ENCODE measurements around the gene ALDH1B1.

ALDH1B1 gene

DNA sequence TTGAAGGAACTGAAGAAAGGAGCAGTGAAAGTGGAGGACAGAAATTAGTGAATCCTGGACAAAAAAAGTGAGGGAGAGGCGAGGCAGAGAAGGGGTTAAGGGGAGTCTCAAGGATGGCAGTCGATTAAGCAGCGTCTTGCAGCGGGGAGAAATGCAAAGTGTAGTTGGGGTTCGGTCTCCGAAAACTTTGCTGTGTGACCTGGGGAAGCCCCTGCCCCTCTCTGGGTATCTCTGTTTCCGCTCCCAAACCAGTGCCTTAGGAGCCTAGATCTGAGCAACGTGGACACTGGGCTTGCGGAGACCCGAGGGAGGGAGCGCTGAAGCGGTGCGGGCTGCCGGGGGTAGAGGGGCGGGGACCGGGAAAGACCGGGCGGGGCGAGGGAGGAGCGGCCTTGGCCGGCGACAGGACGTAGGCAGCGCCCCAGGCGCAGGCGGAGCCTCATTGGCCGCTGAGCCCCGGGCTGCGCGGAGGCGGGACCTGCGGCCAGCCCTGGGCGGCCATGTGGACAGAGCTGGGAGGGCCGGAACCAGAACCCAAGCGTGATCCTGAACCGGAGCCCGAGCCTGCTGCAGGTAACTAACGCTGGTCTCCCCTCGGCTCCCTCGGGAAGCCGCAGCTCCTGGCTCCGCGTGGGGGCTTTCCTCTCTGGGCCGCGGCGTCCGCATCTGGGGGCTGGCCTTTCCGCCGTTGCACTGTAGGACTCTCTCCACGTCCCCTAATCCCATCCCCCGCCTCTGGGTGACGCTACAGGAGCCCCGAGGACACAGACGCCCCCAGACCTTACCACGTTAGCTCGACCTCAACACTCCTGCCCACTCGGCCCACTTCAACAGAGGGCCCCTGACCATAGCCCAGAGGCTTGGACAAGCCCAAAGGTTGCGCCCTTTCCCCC is at the start of gene ALDH1B1:
Gene ALDH1B1, plus strand, starts transcription at position 468 of the 893 bp plus-strand sequence. CDS start 3,047 bp downstream, outside the sequence.
- DNase-seq, result peak; percentile 31 to 88 (median 78)
- intact Hi-C loops (cut with DNase I), result no loop called here

DNA sequence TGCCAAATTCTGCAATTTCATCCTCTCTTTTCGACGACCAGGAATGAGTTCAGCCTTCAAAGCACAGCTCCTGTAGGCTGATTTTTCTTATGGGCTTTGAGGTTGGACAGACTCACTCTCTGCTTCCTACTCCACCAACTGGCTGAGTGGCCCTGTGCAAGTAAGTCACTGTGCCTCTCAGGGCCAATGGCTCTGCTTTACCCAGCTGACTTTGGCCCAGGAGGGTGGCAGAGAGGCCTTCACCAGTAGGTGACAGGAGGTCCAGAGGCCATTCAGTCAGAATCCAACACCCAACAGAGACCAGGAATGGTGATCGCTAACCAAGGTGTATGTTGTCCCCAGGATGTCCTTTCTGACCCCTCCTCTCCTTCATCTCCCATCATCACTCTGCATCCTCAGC is 49.5 kb upstream of the ALDH1B1 start:
- intact Hi-C loops (cut with DNase I), result no loop called here
- DNase-seq, result no peak

DNA sequence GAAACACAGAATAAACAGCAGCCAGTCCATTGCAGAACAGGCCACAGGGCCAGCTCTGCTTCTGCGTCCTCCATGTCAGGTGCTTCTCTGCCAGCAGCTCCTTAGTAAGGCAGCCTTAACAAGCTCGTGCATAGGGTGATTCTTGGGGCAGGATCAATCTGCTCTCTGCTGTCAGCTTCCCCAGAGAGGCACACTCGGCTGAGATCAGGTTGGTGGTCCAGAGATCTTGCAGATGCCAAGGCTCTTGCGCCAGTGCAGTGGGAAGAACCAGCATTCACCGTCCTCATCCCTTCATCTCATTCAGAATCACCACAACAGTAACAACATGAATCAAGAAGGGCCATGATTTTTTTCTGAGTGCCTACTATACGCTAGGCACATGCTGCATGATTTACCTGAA is 49.0 kb upstream of the ALDH1B1 start:
- no peak for DNase-seq
- intact Hi-C loops (cut with DNase I), result no loop called here

DNA sequence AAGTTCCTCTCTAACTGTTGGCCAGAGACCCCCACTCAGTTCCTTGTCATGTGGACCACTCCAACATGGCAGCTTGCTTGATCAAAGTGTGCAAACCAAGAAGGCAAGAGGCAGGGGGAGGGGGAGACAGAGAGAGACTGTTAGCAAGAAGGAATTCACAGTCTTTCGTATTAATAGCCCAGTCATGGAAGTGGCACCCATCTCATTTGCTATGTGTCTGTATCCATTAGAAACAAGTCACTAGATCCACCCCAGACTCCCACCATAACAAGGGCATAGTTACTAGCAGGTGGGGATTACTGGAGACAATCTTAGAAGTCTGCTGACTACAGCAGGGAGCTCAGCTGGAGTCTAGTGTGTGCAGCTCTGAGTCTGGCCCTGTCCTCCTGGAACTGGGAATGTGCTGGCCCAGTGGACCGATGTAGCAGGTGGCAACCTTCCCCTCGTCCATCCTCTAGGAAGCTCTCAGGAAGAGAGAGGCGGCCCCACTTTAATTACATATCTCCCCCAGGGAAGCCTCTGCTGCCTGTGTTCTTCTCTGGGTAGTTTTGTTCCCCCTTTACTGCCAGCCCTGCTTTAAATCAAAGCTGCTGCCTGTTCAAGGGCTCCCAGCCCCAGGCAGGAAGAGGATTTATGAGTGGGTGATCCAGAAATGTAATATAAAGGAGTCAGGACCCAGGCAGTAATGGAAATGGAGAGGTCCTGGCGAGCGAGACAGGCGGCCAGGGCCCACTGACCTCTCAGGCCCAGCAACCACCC is 47.8 kb upstream of the ALDH1B1 start:
- intact Hi-C loops (cut with DNase I), result no loop called here
- DNase-seq, result no peak

DNA sequence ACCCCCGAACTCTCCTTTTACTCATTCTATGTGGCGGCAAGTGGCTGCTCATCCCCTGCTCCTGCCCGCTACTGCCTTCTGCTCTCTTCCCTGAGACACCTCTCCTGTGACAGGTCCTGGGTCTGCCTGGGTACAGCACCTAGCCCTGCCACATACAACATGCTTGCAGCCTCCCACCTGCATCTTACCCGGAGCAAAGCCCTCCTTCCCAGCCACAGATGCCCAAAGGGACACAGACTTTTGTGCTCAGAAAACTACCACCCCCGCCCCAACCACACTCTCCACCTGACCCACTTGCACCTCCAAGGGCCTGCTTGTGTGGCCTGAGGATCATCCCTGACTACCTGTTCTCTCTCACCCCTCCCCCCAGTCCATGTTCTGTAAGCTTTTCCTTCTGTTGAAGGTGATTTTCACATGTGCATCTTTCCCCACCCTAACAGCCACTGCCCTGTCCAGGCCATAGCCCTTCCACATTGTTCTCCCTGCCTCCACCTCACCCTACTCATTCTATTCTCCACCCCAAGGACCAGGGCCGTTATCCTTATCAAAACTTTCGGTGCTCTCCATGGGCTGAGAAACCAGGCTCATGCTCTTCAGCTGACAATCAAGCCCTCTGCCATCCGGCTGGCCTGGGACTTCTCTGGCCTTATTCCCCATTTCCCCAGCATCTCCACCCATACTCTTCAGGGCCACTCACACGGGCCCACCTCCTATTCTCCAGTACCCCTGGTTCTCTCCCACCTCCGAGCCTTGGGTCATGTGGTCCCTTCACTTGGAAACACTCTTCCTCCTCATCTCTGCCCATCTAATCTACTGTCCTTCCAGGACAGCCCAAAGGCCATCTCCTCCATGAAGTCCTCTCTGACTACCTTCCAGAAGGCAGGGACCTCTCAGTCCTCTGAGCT is 46.4 kb upstream of the ALDH1B1 start:
- no peak for DNase-seq
- intact Hi-C loops (cut with DNase I), result no loop called here

DNA sequence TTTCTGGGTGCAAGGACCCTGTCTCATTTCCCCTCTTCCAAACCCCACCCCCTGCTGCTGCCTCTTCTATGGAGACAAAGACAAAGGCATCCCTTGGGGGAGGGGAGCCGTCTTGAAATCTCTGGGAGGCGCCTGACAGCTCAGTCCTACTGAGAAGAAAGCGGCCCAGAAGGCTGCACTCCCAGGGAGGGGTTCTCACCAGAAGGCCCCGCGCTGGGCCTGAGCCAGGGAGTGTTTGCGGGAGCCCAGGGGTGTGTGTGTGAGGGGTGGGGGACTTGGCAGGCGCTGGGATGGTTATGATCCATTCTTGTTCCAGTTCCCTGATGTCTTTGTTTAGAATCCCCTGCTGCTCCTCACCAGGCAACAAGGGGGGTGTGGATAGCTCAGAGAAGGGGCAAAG is 45.7 kb upstream of the ALDH1B1 start:
- no peak for DNase-seq
- intact Hi-C loops (cut with DNase I), result no loop called here

DNA sequence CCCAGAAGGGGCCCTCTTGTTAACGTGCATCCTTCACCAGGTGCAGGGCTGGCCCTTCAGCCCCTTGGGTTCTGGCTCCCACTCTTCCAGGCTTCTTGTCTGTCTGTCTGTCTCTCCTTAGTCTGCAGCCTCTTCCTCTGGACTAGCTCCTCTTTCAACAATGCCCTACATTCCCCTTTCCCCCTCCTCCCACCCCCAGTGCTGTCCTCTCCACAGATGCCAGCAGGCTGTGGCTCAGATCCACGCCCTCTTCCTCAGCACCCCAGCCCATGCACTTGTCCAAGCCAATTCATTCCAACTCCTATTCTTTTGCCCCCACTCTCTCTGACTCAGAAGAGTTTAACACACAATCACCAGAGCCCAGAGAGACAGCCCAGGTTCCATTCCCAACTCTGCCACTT is 45.2 kb upstream of the ALDH1B1 start:
- peak in 1 of 42 donors; percentile 14 for DNase-seq
- intact Hi-C loops (cut with DNase I), result no loop called here

DNA sequence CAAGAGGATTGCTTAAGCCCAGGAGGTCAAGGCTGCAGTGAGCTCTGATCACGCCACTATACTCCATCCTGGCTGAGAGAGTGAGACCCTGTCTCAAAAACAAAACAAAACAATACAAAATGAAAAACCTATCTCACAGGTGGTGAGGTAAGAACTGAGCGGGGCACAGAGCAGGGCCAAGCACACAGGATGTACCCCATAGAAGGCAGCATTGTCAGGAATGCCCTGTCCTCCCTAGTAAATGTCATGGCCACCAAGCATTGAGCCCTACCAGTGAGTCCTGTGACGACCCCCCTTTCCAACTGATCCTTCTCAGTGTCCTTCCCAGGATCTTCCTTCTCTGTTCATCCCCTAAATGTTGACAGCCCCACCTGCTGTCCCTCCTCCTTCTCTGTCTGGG is 44.6 kb upstream of the ALDH1B1 start:
- intact Hi-C loops (cut with DNase I), result no loop called here
- no peak for DNase-seq

DNA sequence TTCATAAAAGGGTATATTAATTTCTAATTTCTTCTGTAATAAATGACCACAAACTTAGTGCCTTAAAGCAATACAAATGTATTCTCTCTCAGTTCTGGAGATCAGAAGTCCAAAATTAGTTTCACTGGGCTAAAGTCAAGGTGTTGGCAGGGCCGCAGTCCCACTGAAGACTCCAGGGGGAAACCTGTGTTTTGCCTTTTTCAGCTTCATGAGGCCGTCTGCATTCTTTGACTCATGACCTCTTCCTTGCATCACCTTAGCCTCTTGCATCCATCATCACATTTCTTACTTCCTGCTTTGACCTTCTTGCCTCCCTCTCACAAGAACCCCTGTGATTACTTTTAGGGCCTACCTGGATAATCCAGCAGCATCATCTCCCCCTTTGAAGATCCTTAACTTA is 42.0 kb upstream of the ALDH1B1 start:
- no peak for DNase-seq
- intact Hi-C loops (cut with DNase I), result no loop called here

DNA sequence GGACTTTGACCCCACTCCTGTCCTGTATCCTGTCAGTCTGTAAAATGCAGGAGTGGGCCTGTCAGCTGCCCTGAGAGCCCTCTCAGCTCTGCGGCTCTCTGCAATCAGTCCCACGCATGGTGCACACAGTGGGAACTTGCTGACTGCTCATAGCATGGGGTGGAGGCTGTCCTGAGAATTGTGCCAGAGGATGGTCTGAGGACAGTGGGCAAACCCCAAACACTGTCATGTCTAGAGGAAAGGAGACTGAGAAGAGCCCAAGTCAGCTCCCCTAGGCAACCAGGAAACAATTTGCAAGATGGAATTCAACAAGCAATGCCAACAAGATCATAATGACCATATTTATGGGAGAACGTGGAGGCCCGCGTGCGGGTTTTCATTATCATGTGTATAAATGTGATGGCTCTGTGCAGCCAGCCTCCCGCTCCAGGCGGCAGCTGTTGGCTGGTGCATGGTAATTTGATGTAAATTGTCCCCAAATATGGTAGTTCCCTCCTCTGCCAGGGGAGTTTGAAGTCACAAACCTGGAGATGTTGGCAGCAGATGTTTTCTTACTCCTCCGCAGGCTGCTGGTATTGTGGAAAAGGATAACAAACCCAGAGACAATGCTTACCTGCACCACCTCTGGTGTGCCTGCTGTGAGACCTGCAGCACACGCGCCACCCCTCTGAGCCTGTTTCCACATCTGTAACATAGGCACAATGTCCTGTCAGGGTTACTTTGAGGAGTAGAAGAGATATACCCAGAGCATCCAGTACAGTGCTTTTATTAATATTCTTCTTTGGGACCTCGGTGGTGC is 39.8 kb upstream of the ALDH1B1 start:
- peak in 1 of 42 donors; percentile 2 for DNase-seq
- intact Hi-C loops (cut with DNase I), result no loop called here

DNA sequence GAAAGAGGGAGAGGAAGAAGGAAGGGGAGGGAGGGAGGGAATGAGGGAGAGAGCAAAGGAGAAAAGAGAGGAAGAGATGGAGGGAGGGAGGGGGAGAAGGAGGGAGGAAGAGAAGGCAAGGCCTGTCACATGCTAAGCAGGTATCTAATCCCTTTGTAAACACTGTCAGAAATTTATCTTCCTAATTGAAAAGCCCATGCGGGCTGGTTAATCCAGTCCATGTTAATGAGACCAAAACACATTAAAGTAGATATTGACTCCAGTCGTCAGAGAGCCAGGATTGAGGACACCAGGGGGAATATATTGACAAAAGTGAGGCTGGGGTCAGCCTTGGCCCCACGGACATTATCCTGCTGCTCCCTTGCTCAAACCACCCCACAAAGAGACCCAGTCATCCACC is 37.4 kb upstream of the ALDH1B1 start:
- intact Hi-C loops (cut with DNase I), result no loop called here
- DNase-seq, result no peak

DNA sequence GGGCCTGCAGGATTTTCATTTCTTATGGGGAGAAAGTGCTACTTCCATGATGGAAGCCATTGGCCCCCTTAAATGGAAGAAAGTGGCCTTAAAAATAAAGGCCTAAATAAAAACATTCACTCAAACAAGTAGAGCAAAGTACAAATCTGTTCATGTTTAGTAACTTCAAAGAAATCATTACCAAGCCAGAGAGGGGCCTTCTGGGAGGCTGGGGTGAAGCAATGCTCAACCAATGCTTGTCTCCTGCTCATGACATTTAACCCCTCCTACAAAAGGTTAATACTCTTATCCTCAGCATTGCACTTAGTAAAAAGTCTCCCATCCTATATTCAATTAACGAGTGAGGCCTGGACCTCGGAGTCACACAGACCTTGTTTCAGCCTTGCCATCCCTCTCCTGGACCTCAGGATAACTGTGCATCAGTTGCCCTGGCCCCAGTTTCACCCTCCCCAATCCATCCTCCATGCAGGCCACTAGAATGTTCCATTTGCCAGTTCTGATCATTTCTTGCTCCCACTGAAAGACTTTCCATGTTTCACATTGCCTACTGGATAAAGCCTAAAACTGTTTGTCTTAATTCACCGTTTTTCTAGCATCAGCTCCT is 36.9 kb upstream of the ALDH1B1 start:
- no peak for DNase-seq
- intact Hi-C loops (cut with DNase I), result no loop called here

DNA sequence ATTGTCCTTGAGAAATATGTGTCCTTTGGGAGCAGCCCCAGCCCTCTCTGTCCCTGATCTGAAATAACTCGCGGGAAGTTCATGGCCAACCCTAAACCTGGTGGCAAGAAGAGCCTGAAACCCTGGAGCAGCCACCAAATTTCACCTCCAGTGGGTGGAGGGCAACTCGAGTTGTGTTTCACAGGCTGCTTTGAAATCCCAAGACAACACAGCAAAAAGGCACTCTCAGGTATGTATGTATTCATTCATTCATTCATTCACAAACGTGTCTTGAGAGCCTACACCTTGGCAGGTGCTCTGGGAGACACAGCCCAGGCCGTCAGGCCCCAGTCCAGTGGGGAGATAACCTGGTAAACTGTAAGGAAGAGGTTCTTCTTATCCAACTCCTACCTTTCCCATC is 35.7 kb upstream of the ALDH1B1 start:
- peak in 1 of 42 donors; percentile 3 for DNase-seq
- intact Hi-C loops (cut with DNase I), result no loop called here

DNA sequence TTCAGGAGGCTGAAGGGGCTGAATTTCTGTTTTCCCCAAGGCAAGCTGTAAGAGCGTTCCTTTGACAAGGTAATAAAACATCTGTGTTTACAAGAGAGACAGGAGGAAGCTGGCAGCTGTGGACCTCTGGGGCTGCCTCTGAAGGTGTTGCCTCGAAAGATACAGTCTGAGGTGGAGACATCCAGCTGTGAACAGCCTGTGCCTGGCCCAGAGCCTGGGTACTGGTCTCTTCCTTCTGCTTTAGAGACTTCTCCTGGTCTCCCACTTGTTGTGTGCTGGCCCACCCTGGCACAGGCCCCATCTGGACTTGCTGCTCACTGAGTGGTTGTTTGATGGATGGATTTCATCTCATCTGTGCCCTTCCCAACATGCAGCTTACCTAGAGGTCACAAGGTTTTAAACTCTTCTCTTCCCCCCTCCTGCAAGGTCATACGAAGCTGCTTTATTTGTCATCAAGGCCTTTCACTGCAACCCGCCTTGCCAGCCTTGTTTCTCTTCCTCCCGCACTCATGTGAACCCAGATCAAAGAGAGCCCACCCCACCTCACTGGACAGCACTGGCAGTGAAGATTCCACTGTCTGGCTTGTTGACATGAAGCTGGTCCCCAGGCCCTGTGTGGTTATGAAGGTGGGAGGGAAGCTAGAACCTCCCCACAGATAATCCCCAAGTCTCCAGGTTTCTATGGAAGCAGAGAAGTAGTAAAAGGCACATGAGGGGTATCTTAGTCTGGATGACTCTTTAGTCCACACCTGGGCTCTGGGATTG is 35.0 kb upstream of the ALDH1B1 start:
- peak in 1 of 42 donors; percentile 13 for DNase-seq
- intact Hi-C loops (cut with DNase I), result no loop called here

DNA sequence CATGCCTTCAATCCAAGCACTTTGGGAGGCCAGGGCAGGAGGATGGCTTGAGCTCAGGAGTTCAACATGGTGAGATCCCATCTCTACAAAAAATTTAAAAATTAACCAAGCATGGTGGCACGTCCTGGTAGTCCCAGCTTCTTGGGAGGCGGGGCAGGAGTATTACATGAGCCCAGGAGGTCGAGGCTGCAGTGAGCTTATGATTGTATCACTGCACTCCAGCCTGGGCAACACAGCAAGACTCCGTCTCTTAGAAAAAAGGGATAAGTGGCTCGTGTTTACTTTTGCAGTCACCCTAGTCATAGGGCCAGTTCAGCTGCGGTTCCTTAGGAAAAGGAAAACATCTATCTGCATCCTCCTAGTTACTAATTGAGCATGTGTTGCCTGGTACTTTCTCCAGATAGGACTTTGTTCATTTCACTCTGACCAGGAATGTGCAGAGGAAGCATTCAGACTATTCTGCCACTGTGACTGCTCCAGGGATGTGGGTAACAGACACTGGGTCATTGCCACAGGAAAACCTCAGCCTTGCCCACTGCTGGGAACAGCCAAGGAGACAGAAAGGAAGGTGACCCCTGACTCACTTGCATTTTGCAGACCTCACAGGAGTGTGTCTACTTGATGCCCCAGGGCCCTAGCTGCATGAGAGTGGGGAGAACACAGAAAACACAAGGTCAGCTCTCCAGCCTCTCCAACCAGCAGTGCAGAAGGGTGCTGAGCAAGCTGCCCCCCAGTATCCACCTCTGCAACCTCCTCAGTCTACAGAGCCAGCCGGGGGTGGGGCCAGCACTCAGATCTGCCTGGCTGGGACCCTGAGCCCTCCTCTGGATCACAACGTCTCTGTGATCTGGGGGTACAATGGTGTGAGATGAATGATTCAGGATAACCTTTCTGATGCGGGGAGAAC is 33.9 kb upstream of the ALDH1B1 start:
- peak in 2 of 42 donors; percentile 3 to 8 for DNase-seq
- intact Hi-C loops (cut with DNase I), result no loop called here

DNA sequence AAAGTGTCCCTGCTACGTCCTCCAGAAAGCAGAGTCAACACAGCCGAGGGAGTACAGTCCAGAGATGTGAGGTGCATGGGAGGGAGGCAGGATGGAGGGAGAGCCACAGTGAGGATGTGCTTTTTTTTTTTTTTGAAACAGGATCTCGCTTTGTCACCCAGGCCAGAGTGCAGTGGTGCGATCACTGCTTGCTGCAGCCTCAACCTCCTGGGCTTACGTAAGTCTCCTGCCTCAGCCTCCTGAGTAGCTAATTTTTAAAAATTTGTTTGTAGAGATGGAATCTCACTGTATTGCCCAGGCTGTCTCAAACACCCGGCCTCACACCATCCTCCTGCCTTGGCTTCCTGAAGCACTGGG is 33.2 kb upstream of the ALDH1B1 start:
- DNase-seq, result peak in 1 of 42 donors; percentile 0
- intact Hi-C loops (cut with DNase I), result no loop called here

Measured in head of caudate nucleus (tissue), 42 donors.